Right kidney (tissue), 1 donor: ENCODE results near the gene PDE4D.

ENCODE experiments used
- DNase-seq: peaks from one replicate; pipeline ENCODE4 v3.0.0-alpha.2; 2016

Gene PDE4D

DNA sequence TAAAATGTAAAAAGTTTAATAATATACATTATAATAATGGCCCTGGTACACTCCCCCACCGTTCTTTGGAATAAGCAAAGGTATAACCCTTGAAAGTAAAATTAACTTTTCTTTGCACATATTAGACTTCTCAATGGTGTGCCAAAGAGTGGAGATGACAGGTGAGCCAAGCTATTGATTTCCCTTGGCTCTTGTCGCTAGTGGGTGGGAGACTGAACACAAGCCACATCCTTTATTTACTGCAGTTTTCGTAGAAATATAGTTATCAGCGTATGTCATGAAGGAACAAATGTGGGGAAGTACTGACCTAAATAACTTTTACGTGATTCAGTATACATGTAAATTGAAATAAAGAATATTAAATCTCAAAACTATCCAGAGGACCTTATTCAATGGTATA is 761.4 kb downstream of the PDE4D start:
- DNase-seq, result no peak

DNA sequence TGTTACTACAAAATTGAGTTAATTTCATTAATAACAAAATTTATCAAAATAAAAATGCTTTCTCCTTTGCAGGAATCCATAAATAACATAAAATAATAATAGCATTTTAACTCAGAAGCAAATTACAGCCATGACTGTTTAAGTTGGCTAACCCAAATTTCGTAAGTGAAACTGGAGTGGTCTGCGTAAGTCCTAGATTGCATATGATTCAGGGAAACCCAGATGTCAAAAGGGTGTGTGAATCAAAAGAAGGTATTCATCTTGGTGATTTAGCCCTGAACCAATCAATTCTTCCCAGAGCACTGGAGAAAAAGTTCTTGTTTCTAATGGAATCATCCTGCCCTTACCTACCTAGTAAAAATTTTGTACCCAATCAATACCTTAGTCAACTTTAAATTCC is 763.1 kb downstream of the PDE4D start:
- DNase-seq, result no peak

DNA sequence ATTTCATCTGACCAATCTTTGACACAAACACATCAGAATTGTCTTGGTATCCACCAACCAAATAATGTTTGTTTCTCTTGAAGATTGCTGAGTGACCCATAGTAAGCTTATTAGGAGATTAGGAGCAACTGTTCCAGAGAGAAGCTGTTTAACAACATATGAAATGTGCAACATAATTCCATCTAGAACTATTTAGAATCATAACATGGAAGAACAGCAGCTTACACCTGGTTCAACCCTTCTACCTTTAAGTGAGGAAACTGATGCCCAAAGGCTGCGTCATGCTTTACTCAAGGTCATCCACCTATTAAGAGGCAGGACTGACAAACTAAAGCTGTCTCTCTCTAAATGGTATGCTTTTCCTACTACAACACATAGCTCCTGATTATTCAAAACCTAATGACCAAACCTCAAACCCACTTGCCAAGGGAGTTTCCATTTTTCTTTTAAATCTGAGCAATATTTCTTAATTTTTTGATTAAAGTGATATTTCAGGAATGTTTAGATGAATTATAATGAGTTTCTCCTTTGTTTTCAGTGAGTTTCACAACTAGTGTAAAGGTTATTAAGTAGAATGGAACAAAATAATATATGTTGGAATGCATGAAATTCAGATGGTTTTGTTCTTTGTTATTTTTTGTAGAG is 764.8 kb downstream of the PDE4D start:
- no peak for DNase-seq

DNA sequence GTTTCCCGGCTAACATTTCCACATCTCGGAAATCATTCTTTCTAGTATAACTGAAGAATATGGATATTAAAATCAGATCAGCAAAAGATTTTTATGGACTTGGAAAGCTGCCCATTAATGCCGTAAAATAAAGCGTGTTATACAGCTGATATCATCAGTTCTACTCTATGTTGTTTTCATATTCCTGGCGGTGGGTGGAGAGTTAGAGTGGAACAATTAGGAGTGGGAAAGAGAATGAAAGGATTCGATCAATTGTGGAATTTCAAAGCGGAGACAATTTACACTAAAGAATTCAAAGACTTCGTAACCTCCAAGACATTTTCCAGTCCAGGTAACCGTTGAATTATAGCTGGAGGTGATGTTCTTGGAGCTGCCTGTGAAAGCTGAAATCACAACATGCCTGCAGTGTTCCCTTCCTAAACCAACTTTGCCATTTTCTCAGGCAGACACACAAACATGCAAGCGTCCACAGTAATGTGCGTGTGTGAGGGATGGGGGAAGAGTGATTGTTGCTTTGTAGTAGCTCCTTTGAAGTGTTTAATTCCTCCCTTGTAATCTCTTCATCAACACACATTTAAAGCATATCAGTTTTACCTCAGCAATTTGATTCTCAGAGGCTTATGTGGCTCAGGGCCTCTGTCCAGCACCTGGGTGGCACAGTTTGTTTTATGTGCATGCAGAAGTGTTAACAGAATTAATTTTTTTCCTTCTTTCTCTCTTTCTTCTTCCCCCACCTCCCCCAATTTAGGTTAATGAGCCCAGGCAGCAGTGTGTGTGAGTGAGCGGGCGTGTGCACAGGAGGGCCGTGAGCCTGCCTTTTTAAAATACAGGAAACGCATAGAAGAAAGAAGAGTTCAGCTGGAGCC is 766.6 kb downstream of the PDE4D start:
- DNase-seq, result peak; percentile 69

DNA sequence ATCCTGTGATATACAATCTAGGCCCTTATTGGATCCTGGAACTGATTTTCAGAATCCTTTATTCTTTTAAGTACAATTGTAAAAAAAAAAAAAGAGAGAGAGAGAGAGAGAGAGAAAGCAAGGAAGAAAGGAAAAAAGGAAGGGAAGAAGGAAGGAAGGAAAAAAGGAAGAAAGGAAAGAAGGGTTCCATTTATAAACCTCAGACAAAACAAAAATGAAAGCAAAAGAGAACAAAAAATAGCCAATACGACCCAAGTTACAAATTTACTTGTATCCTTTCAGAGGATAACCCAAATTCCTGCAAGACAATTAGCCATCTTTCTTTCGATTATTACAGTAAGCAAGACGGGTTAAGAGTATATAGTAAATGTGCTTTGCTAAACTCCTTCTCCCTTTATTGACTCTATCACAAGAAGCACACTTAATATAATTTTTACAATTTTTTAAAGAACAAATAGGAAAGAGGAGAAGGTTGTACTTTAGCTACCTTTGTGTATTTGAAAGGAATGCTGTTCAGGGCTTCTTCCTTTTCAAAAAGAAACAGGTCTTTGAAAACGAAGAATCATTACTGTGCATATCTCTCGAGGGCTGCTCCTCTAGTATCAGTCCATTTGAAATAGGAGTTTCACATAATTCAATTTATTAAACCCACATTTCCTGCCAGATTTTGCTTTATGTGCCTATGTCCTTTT is 767.4 kb downstream of the PDE4D start:
- DNase-seq, result no peak

DNA sequence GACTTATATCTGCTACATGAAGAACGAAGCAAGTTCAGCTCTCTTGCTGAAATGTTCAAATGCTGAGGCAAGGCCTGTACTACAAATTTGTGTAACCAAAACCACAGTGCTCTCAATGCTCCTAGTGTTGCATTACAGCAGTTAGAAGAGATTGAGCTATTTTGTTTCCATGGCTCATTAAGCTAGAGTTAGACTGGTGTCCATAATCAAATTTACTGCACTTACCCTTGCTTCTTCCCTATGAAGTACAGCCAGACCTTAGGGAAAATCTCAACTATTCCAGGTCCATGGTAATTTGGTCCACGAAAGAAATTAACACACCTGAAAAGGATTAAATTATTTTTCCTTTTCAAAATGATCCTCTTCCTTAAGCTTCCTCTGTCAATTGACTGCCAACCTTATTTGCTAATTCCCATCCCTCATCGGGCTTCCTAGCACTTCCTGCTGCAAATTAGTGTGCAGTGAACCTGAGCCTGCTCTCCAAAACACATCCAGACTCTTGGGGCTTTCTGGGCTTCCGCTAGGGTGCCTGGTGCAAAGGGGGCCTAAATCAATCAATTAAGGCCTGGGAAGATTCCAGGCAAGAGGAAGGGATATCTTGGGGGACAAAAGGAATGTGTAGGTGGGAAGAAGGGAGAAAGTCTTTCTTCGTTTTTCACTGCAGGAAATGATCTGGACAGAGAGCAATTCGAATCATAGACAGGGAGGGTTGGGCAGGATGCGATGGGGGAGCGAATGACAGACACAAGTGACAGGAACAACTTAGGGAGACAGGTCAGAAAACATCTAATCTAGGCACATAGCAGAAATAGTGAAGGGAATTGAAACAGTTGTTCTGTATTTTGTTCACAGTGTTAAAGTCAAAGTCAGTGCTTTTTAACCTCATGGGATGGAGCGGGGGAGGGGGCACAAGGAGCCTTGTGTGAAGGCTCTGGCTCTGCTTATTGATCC is 768.2 kb downstream of the PDE4D start:
- peak; percentile 51 for DNase-seq

DNA sequence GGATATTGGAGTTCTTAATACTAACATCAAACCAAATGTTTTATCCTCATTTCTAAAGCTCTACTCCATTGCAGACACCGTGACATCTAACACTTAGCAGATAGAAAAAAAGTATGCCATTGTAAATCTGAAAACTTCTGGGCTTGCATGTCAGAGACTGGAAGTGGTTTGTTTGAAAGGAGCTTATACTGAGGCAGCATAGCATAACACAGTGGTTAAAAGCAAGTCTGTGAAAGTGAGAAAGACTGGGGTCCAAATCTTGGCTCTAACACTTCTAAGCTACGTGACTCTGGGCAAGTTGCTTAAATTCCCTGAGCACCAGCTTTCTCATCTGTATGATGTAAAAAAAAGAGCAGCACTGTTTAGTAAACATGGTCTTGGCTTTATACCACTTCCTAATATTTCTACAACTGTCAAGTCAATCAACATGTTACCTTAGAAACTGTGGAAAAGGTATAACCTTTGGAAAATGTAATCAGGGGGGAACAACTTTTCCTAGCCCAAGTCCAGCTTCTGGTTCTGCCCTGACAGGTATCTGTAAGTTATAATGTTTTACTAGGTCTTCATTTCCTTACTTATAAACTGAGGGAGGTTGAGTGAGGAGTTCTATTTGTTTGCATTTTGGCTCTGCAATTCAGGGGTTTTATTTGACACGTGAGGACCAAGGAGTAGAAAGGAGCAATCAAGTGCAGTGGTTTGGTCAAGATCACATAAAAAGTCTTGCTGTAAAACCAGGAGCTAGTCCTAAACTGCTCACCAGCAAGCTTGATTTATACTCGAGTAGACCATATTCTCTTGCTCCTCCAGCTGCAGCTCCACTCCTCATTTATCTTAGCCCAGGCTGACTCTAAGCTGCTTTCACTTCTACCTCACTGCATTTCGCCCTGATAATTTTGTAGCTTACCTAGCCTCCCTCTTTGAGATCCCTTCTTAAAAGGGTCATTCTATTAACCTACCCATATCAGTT is 769.6 kb downstream of the PDE4D start:
- no peak for DNase-seq

DNA sequence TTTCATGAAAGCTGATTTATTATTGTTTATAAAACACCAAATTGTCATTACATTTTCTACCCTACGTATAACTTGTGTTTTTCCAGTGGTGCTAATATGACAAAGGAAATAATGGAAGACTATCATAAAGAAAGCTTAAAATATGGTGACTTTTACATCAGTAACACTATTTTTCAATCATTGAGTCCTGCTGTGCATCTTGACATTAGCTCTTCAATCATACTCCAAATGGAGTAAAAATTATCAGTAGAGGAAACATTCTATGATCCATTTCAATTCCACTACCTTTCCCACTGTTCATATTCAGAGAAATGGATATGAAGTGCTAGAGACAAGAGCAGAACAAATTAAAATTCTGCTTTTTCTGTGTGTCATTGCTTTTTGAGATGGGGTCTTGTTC is 774.0 kb downstream of the PDE4D start:
- DNase-seq, result no peak

DNA sequence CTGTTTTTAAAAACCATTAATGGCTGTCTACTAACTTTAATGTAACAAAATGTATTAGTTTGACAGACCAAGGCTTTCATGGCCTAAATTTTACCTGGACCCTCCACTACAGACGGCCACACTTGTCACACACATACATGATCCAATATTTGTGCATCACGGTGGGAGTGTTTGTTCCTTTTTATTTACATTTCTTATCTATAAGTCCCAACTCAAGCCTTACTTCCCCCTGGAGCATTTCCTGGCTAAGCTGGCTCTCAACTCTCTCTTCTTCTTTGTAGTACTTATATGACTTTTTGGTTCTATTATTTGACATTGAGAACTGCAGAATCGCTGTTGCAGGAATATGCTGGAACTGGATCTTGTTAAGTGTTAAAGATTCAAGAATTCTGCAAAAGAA is 776.2 kb downstream of the PDE4D start:
- no peak for DNase-seq

DNA sequence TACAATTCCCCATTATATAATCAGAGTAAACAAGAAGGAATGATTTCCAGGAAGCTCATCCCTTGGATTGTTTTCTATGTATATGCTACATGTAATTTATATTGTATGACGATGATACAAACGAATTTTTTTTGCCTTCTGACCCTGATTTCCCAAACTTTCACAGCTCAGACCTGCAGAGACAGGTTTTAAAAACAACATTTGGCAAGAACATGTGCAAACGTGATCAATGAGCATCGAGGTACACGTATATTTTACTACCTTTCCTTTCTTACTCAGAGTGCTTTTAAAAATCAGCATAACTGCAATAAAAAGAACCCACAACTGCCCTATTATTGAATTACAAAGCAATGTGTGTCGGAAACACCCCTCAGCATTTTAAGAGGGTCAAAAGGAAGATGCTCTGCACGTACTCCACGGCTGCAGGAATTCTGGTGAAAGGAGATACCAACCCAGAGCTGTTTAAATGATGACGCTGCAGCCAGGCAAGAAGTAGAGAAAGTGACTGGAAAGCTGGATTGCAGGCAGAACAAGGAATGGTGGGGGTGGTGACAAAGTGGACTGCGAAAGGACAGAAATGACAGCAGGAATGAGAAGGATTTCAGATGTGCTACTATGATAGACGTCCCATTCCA is 777.2 kb downstream of the PDE4D start:
- no peak for DNase-seq

DNA sequence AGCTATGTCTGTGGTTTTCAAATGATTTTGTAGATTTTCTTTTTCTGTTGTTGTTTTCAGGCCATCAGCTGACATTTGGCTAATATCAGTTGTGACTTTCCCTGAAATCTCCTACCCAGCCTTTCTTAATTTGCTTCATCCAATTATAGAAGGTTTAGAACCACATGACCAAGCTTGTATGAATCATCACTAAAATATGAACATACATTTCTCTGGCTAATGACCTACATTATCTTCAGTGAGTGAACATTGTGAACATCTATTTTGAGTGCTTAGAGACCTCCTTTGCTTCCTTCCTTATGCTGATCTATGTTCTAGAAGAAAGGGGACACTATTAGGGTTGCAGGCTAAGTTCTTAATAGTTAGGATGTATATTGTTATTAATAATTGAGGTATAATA is 778.2 kb downstream of the PDE4D start:
- no peak for DNase-seq

DNA sequence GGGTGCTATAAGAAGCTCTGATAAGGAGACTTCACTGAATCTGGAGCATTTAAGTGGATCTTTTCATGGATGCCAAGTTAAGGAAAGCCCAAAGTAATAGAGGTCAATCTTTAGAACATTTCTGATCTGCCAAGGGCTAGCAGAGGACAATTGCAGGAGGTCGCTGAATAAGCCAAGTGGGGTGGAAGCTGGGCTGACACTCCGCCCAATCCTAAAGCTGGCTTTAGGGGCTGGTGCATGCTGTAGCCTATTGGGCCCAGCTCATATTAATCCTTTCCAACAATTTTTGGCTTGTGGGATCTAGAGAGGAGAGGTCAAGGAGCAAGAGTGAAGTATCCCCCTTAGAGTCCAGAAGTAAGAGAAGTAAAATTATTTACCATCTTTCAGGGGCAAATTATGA is 784.1 kb downstream of the PDE4D start:
- no peak for DNase-seq

DNA sequence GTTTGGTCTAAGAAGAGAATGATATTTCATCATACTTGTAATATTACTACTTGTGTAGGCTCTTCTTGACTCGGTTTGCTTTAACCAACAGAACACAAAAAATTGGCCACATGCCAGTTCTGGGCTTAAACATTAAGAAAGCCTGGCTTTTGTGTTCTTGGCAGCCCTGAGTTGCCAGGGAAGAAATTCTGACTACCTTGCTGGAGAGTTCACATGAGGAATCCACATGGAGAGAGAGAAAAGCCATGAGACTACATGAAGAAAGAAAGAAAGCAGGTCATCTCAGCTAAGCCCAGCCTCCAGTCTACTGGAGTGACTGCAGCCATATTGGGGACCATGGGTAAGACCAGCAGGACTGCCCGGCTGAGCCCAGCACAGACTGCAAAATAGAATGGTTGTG is 785.8 kb downstream of the PDE4D start:
- peak; percentile 9 for DNase-seq

DNA sequence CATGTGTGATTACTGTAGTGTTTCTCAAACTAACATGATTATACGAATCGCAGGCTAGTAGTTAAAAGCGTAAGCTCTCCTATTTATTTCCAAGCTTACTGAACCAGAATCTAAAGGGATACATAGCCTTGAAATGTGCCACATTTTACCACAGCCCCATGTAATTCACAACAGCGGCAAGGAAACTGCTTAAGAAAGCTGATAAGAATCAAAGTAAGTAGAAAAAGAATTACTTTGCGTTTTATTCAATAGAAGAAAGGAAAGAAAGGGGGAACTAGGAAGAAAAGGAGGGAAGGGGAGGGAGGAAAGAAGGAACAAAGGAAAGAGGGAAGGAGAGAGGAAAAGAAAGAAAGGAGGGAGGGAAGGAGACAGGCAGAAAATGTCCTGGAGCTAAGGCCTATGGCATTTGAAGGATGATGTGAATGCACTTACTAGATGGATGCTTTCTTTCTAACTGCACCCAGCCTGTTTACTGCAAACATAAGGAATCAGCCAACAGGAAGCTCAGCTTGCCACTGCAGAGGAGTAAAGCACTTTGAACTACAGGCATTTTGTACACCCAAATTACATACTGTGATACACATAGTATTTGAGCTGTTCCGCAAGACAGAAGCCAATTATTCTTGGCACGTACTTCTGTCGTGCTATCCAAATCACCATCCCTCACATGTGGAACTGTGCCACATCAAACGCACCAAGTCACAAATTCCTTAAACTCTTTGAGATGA is 789.0 kb downstream of the PDE4D start:
- no peak for DNase-seq

DNA sequence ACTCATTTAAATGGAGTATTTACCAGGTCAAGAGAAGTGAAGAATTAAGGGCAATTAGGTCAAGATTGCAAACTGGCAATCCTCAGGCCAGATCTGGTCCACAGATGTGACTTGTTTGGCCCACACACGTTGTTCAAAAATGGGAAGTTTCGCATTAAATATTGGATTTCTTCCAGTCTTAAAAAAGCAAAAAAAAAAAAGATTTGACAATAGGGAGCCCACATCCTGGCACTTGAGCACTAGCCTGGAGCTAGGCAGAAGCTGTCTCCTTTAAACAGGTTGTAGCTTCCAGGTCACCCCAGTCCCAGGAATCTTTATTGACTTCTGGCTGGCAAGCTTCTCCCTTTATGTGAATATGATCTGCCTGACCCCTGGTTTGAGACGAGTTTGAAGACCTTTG is 790.2 kb downstream of the PDE4D start:
- no peak for DNase-seq

DNA sequence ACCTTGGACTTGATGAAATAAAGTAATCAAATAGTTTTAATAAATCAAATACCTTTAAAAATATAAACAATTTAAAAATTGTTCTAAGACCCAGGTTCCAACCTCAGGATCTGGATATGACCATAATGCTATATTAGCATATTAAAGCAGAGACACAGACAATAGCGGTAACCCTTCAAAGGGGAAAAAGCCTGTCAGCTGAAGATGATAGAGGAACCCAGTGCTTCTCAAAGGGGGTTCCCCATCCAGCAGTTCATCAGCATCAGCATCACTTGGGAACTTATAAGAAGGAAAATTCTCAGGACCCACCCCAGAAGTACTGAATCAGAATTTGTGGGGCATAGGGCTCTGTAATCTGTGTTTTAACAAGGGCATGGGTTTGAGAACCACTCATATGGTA is 791.1 kb downstream of the PDE4D start:
- no peak for DNase-seq

DNA sequence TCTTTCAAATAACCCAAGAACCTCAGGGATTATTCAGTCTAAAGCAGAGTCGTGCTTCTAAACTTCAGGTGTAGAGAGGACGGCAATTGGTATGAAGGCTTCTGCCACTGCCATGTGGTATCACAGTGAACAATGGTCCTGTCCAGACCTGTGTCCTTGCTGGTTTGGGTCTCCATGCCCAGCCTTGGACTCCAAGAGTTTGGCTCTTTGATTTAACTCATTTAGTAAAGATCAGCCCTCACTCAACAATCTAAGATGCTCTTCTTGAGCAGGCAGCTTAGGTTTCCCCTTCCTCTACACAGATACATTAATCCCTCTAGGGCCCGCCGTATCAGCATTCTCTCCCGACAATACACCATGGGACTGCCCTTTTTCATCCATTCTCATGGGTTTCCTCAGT is 792.7 kb downstream of the PDE4D start:
- no peak for DNase-seq

DNA sequence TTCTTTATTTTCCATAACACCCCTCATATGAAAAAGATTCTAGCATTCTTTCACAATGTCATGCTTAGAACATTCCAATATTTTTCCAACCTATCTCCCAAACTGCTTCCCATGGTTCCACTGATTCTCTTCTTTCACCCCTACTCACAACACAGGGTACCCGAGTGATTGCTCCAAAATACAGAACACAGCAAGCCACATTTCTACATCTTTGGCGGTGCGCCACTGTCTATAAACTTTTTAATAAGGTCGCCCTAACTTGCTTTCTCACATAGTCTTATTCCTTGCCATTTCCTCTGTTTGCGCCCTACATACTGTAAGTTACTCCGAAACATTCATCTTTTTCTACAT is 793.6 kb downstream of the PDE4D start:
- no peak for DNase-seq

DNA sequence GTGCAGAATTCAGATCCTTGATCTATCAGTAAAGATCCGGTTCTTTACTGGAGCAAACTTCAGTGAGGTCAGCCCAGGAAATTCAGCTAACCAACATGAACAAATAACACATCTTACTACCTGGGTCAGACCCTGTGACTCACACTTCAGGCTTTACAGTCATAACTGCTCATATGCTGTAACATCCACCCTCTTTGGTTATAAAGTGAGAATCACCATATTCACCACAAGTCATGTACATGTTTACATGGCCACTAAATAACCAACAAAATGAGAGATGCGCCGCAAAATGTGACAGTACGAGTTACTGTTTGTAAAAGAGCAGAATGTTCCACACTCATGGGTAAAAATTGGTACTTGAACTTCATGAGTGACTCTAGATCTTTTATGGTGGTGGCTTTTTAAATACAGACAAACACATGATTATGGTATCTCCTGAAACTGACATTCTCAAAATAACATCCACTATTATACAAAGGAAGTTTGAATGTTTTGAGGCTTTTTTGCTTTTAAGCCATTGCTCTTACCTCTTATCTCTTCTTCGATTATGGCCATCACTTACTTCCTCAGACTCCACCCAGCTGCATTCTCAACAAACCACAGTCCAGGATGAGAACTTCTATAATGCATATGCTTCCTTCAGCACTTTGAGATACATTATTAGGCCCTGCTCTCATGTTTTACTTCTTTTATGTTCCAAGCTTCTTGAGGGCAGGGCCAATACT is 794.1 kb downstream of the PDE4D start:
- DNase-seq, result no peak
